HepG2 (cell line): Measurements from ENCODE around the gene TM6SF1. TPM values are rescaled to one million over a fixed set of nuclear protein-coding genes. Genes with fewer than 3 reads are reported as not detected.

Experiments
- ATAC-seq: fragments of 200-7000 bp; cut with Tn5 transposase; 3 replicates; pipeline ENCODE4 v1.9.1; 2020; ENCODE audit warnings: mild to moderate bottlenecking, moderate library complexity
- BruUV-seq: library from RNA; stranded (reverse); fragments of 400-500 nt; replicated peaks from 2 replicates; lab custom pipeline; 2021; lab: Mats Ljungman, UMichigan
- CTCF ChIA-PET: fragments of 300-600 bp; formaldehyde crosslinking; extraction: SDS; loops from one replicate; lab custom pipeline; 2021; ENCODE audit warnings: low total read pairs, inconsistent platforms, low intra/inter-chr PET ratio; lab: Yijun Ruan, JAX
- POLR2A ChIA-PET: fragments of 350-600 bp; sonication (Branson Sonifier 250); formaldehyde crosslinking; loops from one replicate; lab custom pipeline; 2020; ENCODE audit warnings: antibody characterized with exemption, inconsistent platforms; lab: Yijun Ruan, JAX
- DNase-seq: peaks from one replicate; pipeline ENCODE4 v3.0.0-alpha.2; 2015; ENCODE audit warnings: low spot score
- FAIRE-seq: peaks from 3 replicates; lab custom pipeline; 2011; peaks lifted over from hg19 to GRCh38; lab: Jason Lieb, UNC
- H2AFZ ChIP-seq: one replicate; pipeline ENCODE4 v1.6.1; 2011; ENCODE audit warnings: low read length, inconsistent platforms
- H3K27ac ChIP-seq: fragments of 300-600 bp; 3 replicates; pipeline ENCODE4 v1.8.0; 2011; ENCODE audit warnings: mixed run types, mild to moderate bottlenecking, mixed read lengths, low read length, inconsistent platforms; ENCODE audit not compliant: insufficient read depth; ENCODE audit errors: extremely low read length
- H3K27me3 ChIP-seq, 2 experiments: fragments of 200-600 bp in 1 of 2; 2 replicates in 1 of 2; 3 replicates in 1 of 2; pipeline versions ENCODE4 v1.6.0 to v1.8.0; 2011; ENCODE audit warnings: low read length in 2 of 2, mild to moderate bottlenecking in 2 of 2, moderate library complexity in 2 of 2, inconsistent platforms in 1 of 2; ENCODE audit not compliant: insufficient read depth in 2 of 2, control insufficient read depth in 1 of 2
- H3K36me3 ChIP-seq, 2 experiments: fragments of 200-600 bp in 1 of 2; replicated peaks in 1 of 2; 2 replicates in 1 of 2; 3 replicates in 1 of 2; pipeline versions ENCODE4 v1.5.1 to v1.8.0; 2011; ENCODE audit warnings: low read length in 2 of 2, inconsistent platforms in 1 of 2; ENCODE audit not compliant: insufficient read depth in 2 of 2, control insufficient read depth in 1 of 2
- H3K4me1 ChIP-seq: 2 replicates; pipeline ENCODE4 v1.5.1; 2012; ENCODE audit warnings: low read length, inconsistent platforms; ENCODE audit not compliant: insufficient read depth
- H3K4me2 ChIP-seq: 2 replicates; pipeline ENCODE4 v1.6.0; 2011; ENCODE audit warnings: low read depth, low read length, inconsistent platforms
- H3K4me3 ChIP-seq, 3 experiments: fragments of 200-600 bp in 1 of 3; sonication (generic), shearing (Covaris generic) in 1 of 3; replicated peaks in 1 of 3; 2 replicates each; pipeline ENCODE4 v1.5.1; 2011 to 2016; ENCODE audit warnings: low read length in 3 of 3, inconsistent platforms in 2 of 3, low read depth in 2 of 3, mild to moderate bottlenecking in 2 of 3, control low read depth in 1 of 3, mixed read lengths in 1 of 3; ENCODE audit not compliant: insufficient read depth in 1 of 3
- H3K79me2 ChIP-seq: one replicate; pipeline ENCODE4 v1.6.1; 2011; ENCODE audit warnings: low read length, inconsistent platforms; ENCODE audit not compliant: insufficient read depth
- H3K9ac ChIP-seq: 2 replicates; pipeline ENCODE4 v1.6.0; 2011; ENCODE audit warnings: mild to moderate bottlenecking, low read depth, low read length, inconsistent platforms; ENCODE audit not compliant: insufficient read depth
- H3K9me3 ChIP-seq: 2 replicates; pipeline ENCODE4 v1.5.1; 2012; ENCODE audit warnings: mild to moderate bottlenecking, low read length
- H4K20me1 ChIP-seq: 2 replicates; pipeline ENCODE4 v1.6.0; 2011; ENCODE audit warnings: inconsistent platforms, mild to moderate bottlenecking, low read length, moderate library complexity; ENCODE audit not compliant: insufficient read depth
- ARID5B ChIP-seq: IDR thresholded peaks from 2 replicates; pipeline ENCODE4 v1.4.0; 2020; ENCODE audit warnings: mild to moderate bottlenecking, missing genetic modification reagents
- ISX ChIP-seq: sonication (generic); formaldehyde crosslinking; conservative IDR thresholded peaks from 2 replicates; pipeline ENCODE4 v1.5.0; 2020; ENCODE audit warnings: missing genetic modification reagents
- PITX1 ChIP-seq: sonication (generic); formaldehyde crosslinking; IDR thresholded peaks from 2 replicates; pipeline ENCODE4 v1.5.1; 2020; ENCODE audit warnings: mild to moderate bottlenecking, missing genetic modification reagents
- PTBP1 ChIP-seq: fragments of 200-400 bp; formaldehyde crosslinking; IDR thresholded peaks from 2 replicates; pipeline ENCODE4 v1.6.1; 2018; ENCODE audit warnings: low read length, low read depth; ENCODE audit not compliant: poor library complexity, severe bottlenecking
- RFX1 ChIP-seq: fragments of 450-650 bp; IDR thresholded peaks from 2 replicates; pipeline ENCODE4 v1.6.1; 2017
- RNF2 ChIP-seq: fragments of 450-650 bp; conservative IDR thresholded peaks from 2 replicates; pipeline ENCODE4 v1.6.1; 2016; ENCODE audit warnings: low read depth
- ZFX ChIP-seq: sonication (generic); formaldehyde crosslinking; IDR thresholded peaks from 2 replicates; pipeline ENCODE4 v1.4.0; 2020; ENCODE audit warnings: mild to moderate bottlenecking, low read depth, missing genetic modification reagents, moderate library complexity
- ZFYVE20 ChIP-seq: sonication (generic); formaldehyde crosslinking; IDR thresholded peaks from 2 replicates; pipeline ENCODE4 v1.8.0; 2023; ENCODE audit warnings: low read depth, mild to moderate bottlenecking, moderate library complexity, missing genetic modification reagents, borderline replicate concordance
- ZHX1 ChIP-seq: sonication (generic); formaldehyde crosslinking; IDR thresholded peaks from 2 replicates; pipeline ENCODE4 v1.8.1; 2022; ENCODE audit warnings: low read depth, mild to moderate bottlenecking, missing genetic modification reagents
- ZNF451 ChIP-seq: sonication (generic); formaldehyde crosslinking; IDR thresholded peaks from 2 replicates; pipeline ENCODE4 v1.5.0; 2020; ENCODE audit warnings: mild to moderate bottlenecking, missing genetic modification reagents
- ZNF549 ChIP-seq: sonication (generic); formaldehyde crosslinking; IDR thresholded peaks from 2 replicates; pipeline ENCODE4 v1.5.0; 2020; ENCODE audit warnings: missing genetic modification reagents
- ZNF687 ChIP-seq: sonication (generic); formaldehyde crosslinking; IDR thresholded peaks from 2 replicates; pipeline ENCODE4 v1.5.1; 2020; ENCODE audit warnings: mild to moderate bottlenecking, missing genetic modification reagents, moderate library complexity
- WGBS: methylation state at CpG from one replicate; pipeline ENCODE4 v1.1.6; 2017; ENCODE audit warnings: low lambda C conversion rate; 5-methylcytosine and 5-hydroxymethylcytosine counted together
- in situ Hi-C: cut with HindIII; loops from 2 replicates; pipeline ENCODE4 v1.10.0; 2017; ENCODE audit warnings: low pct_unique_long_range_greater_than_20kb; ENCODE audit not compliant: extremely low pct_ligation_motif_present
- intact Hi-C: fragments of 100-400 bp; cut with micrococcal nuclease; formaldehyde crosslinking; loops from one replicate; pipeline ENCODE4 v1.10.0; 2022; ENCODE audit not compliant: unreplicated experiment
- polyA plus RNA-seq, 8 experiments: library from polyadenylated mRNA; depleted of rRNA in 3 of 8; stranded (reverse) in 7 of 8; unstranded in 1 of 8; fragments of >200 nt; fragmentation: Illumina TruSeq in 4 of 8; extraction: Trizol in 4 of 8; gene quantifications; 2 replicates each; pipeline versions ENCODE4 v1.2.1 to v1.2.3, GENCODE V29; 2011 to 2016; ENCODE audit warnings: low read depth in 4 of 8, missing spikeins in 1 of 8, mixed read lengths in 1 of 8; ENCODE audit not compliant: insufficient read depth in 1 of 8
- total RNA-seq, 5 experiments: library from RNA; depleted of rRNA; stranded (reverse); fragments of >200 nt; fragmentation: Illumina TruSeq; extraction: Trizol; gene quantifications; 2 replicates each; pipeline ENCODE4 v1.2.3, GENCODE V29; 2016; ENCODE audit warnings: low read depth in 1 of 5

Gene TM6SF1
- total and polyA plus RNA-seq, 2 of the 13 experiments (the other 11 are each of a cell fraction or from before 2014, with no cell fraction given), result not detected

- no peaks in the 10 kb centered on the region for H3K79me2 ChIP-seq
- POLR2A ChIA-PET, result no interaction called here
- FAIRE-seq (no peak), DNase-seq (no peak)
- no peak overlapping the region for H3K4me2 ChIP-seq
- H3K27me3 ChIP-seq, result peaks cover 0 to 26% of the 10 kb centered on the region in 2 experiments; a peak in 2 of 5 replicates
- 18% methylated on average over 4 of the region's 4 CpGs for WGBS
- H3K27ac ChIP-seq, result no peak overlapping the region
- no peak overlapping the region for H3K4me3 ChIP-seq
- H2AFZ ChIP-seq, result no peak overlapping the region
- in situ Hi-C loops, result no loop called here
- no TSS peak for BruUV-seq
- no peak overlapping the region for H3K9ac ChIP-seq
- no peaks in the 10 kb centered on the region for H4K20me1 ChIP-seq
- no peaks in the 10 kb centered on the region for H3K36me3 ChIP-seq
- TF ChIP-seq ZNF451 (CRISPR knock-in tag), result no peak
- no peak for TF ChIP-seq PITX1 (CRISPR knock-in tag)
- no peak for TF ChIP-seq ZFYVE20
- TF ChIP-seq RNF2, result no peak
- TF ChIP-seq PTBP1, result no peak
- no peak for TF ChIP-seq ARID5B (CRISPR knock-in tag)
- no peak for TF ChIP-seq RFX1
- no peak for TF ChIP-seq ZFX (CRISPR knock-in tag)
- TF ChIP-seq ISX (CRISPR knock-in tag), result no peak
- TF ChIP-seq ZNF549 (CRISPR knock-in tag), result no peak
- TF ChIP-seq ZNF687 (CRISPR knock-in tag), result no peak
- no peak for TF ChIP-seq ZHX1 (CRISPR knock-in tag)
- TF ChIP-seq, all 625 proteins: peak for 0
- ATAC-seq, result no peak
- intact Hi-C loops, result no loop called here
- no peaks in the 10 kb centered on the region for H3K9me3 ChIP-seq
- H3K4me1 ChIP-seq, result no peaks in the 10 kb centered on the region
- CTCF ChIA-PET, result no interaction called here
Measured at GRCh38 chr15:83104141-83104540, 3.3 kb upstream of the TM6SF1 start.
